HEK293T (cell line): ENCODE measurements around the gene TLR5.

Source experiments
- ARNT ChIP-seq: fragments of 450-650 bp; IDR thresholded peaks from 2 replicates; pipeline ENCODE4 v1.6.1; 2017; ENCODE audit warnings: mild to moderate bottlenecking
- BHLHE40 ChIP-seq: fragments of 450-650 bp; IDR thresholded peaks from 2 replicates; pipeline ENCODE4 v1.6.1; 2016; ENCODE audit warnings: mild to moderate bottlenecking, moderate library complexity, borderline replicate concordance
- ELF4 ChIP-seq: fragments of 450-650 bp; IDR thresholded peaks from 2 replicates; pipeline ENCODE4 v1.6.1; 2017; ENCODE audit warnings: antibody characterized with exemption
- FOXA1 ChIP-seq: fragments of 450-650 bp; IDR thresholded peaks from 2 replicates; pipeline ENCODE4 v1.6.1; 2016; ENCODE audit warnings: mild to moderate bottlenecking
- L3MBTL2 ChIP-seq: fragments of 450-650 bp; conservative IDR thresholded peaks from 2 replicates; pipeline ENCODE4 v1.6.1; 2016; ENCODE audit warnings: mild to moderate bottlenecking
- LEF1 ChIP-seq: fragments of 450-650 bp; IDR thresholded peaks from 2 replicates; pipeline ENCODE4 v1.6.1; 2017; ENCODE audit warnings: mild to moderate bottlenecking, borderline replicate concordance
- SP1 ChIP-seq: fragments of 450-650 bp; IDR thresholded peaks from 2 replicates; pipeline ENCODE4 v1.6.1; 2017
- SUZ12 ChIP-seq: fragments of 450-650 bp; IDR thresholded peaks from 2 replicates; pipeline ENCODE4 v1.6.1; 2016; ENCODE audit warnings: mild to moderate bottlenecking
- TARDBP ChIP-seq: fragments of 450-650 bp; IDR thresholded peaks from 2 replicates; pipeline ENCODE4 v1.6.1; 2016
- ZNF384 ChIP-seq: fragments of 450-650 bp; IDR thresholded peaks from 2 replicates; pipeline ENCODE4 v1.6.1; 2016

DNA sequence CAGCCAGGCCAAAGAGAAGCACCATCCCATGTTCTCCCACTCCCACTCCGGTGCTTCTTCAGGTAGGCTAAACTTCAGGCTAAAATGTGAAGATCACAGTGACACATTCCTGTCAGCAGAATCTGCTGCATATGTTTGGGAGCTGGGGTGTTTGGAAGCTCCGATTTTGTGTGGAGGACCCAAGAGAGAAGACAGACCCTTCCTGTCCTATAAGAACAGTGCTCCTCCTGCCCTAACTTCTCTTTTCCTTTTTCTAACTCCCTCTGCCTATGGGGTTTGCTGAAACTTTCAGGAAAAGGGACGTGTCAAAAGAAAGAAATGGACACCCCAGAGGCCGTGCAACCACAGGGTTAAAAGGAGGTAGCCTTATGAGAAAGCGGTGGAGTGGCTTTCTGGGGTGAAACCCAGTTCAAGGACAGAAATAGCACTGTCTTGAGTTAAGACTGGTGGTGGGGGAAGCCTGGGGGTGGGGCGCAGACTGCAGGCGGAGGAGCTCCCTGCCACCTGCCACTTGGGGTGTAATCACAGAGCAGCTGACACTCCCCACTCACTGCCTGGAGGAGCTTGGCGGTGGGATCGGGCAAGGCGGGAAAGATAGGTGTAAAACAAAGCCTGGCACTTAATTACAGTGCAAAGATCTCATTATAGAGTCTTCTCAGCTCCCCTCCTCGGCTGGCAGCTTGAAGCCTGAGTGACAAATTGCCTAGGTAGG, 645 bp upstream of the TLR5 start:
- TF ChIP-seq BHLHE40 (no peak), ZNF384 (no peak), LEF1 (no peak), SUZ12 (no peak), FOXA1 (no peak), L3MBTL2 (no peak), SP1 (no peak), ARNT (no peak), TARDBP (no peak), ELF4 (no peak)
